UCSD-AML1 (cell line): Measurements from ENCODE around the gene HAT1.
"Not testable (repeated sequence)": the region's sequence is repeated elsewhere in the genome, so short reads cannot be mapped to it uniquely, and the experiment has no call there.

ENCODE experiments used
- DNase-seq: peaks from one replicate; lab custom pipeline; 2025; ENCODE audit not compliant: unreplicated experiment; lab: John Stamatoyannopoulos, UW

HAT1 gene, protein sequence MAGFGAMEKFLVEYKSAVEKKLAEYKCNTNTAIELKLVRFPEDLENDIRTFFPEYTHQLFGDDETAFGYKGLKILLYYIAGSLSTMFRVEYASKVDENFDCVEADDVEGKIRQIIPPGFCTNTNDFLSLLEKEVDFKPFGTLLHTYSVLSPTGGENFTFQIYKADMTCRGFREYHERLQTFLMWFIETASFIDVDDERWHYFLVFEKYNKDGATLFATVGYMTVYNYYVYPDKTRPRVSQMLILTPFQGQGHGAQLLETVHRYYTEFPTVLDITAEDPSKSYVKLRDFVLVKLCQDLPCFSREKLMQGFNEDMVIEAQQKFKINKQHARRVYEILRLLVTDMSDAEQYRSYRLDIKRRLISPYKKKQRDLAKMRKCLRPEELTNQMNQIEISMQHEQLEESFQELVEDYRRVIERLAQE

DNA sequence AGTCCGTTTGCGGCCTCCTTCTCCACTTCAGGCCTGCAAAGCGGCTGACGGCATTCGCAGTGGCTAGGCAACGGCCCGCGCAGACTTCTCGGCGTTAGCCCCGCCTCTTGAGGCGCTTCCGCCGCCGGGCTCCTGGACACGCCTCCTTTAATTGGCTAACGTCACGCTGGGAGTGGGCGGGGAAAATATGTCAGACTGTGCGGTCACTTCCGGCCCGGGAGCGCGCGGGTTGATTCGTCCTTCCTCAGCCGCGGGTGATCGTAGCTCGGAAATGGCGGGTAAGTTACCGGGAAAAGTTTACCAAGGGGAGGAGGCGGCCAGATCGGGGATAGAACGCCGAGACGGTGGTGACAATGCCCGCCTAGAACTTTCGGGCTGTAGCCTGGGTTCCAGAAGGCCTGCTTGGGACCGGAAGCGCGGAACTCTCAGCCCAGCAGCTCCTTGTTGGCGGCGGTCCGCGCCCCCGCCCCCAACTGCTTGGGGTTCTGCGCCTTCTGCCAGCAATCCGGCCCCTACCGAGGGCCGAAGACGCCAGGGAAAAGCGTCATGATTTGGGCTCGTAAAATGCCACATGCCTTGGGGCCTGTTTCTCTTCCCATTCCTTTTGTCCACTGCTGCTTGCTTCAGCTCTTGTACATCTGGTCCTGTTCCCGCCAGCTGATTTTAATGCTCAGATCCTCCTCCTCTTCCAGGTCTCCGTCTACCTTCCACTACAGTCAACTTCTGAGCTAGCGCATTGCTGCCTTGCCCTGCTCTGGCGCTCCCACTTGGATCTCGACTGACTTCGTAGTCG, at the start of gene HAT1:
HAT1 (plus strand) TSS at position 232 of the 793 bp plus-strand sequence; CDS start at position 272, 40 bp downstream.
- peak; percentile 98 for DNase-seq

DNA sequence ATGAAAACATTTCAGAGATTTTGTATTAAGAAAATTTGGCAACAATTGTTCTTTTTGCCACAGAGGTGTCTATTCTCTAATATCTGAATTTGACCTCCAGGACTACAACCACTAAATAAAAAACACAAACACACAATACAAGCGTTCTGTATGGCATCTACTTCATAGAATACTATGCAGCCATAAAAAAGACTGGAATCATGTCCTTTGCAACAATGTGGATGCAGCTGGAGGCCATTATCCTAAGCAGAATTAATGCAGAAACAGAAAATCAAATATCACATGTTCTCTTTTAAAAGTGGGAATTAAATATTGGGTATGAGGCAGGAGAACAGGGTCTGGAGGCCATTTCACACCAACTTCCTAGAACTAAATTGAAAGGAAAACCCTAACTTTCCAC, 47.7 kb upstream of the HAT1 start:
- DNase-seq = no peak

DNA sequence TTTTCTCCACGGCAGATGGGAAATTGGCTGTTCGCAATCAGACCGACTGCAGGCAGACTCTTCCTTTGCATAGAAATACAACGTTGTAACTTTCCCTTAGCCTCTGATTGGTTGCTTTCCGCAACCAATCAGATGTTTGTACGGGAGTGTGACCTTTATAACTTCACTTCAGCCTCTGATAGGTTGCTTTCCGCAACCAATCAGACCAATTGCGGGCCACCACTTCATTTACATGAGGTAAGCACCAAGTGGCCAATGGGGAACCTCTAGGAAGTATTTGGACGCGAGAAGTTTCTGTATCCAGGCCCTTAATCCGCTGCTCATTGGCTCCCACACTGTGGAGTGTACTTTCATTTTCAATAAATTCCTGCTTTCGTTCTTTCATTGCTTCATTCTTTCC, 47.3 kb upstream of the HAT1 start:
- no peak for DNase-seq

DNA sequence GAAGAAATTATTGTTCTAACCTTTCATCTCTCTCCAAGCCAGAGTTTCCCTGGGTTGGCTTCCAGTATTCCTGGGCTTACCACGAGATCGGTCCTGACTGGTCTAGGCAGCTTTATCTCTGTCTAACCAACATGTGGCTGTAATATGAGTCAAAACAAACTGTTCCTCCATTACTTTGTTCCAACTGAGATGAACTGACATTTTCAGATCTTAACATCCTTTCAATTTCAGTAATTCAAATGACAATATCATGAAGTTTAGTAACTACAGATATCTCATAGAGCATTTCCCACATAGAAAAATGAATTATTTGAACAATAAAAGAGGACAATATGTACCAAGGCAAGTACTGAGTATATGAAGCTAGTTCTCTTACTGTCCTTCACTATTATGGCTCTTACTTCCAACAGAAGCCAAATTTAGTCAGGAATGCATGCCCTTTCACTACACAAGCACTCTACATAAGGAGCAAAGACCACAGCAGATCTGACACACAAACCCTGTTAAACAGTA, 43.7 kb upstream of the HAT1 start:
- peak; percentile 9 for DNase-seq

GRCh38 chr2:171879865-171880264, 42.4 kb upstream of the HAT1 start:
- no peak for DNase-seq

GRCh38 chr2:171880774-171881173, 41.5 kb upstream of the HAT1 start:
- DNase-seq = no peak

DNA sequence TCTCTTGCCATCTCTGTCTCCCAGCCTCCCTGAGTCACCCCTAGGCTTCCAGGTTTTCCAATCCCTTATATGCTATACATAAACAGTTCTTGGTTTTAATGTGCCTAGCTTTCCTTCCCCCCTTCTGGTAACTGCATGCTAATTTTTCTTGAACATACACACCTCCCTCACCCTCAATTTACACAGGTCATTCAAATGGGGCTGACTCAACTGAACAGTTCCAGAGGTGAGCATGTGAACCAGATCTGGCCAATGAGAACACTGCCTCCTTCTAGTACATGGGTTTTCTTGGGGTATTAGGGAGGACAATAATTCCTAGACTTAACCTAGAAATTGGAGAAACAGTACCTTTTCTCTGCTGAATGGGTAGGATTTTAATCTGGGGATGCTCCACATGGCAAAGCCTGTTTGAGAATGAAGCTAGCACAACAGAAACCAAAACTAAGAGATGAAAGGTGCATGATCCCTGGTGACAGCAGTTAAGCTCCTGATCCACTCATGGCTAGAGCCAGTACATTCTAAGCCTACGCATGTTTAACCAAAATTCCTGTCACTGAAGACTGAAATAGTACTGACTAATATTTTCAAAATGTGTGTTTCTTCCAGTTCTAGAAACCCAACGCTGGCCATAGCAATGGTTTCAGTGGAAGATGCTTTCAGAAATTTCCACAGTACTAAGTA, 40.0 kb upstream of the HAT1 start:
- no peak for DNase-seq

GRCh38 chr2:171883275-171883893, 38.9 kb upstream of the HAT1 start:
- DNase-seq = no peak

GRCh38 chr2:171889333-171889732, 32.9 kb upstream of the HAT1 start:
- DNase-seq = no peak

GRCh38 chr2:171889808-171890207, 32.5 kb upstream of the HAT1 start:
- no peak for DNase-seq

DNA sequence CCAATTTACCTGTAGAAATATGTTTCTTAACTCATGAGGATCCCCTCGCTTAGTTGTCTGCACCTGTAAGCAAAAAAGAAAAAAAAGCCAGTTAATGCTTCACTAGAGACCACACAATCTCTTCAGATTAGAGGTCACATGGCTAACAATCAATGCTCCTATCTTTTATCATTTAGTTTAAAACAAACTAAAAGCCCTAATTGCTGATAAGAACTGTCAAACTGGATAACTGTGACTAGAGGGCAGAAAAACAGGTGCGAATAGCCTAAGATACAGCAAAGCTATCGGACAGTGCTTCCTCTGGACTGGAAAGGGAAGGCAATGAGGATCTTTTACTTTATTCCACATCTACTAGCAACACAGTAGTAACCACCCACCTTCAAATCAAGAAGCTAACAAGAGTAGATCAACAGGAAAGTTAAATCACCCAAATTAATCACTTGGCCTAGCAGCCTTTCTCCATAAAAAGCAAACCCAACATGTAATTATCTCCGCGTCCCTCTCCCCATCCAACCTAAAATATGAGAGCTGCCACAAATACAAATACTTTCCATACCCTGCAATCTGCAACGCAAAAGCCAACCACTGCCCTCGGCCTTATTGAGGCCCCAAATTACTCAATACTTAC, 29.0 kb upstream of the HAT1 start:
- DNase-seq = no peak

DNA sequence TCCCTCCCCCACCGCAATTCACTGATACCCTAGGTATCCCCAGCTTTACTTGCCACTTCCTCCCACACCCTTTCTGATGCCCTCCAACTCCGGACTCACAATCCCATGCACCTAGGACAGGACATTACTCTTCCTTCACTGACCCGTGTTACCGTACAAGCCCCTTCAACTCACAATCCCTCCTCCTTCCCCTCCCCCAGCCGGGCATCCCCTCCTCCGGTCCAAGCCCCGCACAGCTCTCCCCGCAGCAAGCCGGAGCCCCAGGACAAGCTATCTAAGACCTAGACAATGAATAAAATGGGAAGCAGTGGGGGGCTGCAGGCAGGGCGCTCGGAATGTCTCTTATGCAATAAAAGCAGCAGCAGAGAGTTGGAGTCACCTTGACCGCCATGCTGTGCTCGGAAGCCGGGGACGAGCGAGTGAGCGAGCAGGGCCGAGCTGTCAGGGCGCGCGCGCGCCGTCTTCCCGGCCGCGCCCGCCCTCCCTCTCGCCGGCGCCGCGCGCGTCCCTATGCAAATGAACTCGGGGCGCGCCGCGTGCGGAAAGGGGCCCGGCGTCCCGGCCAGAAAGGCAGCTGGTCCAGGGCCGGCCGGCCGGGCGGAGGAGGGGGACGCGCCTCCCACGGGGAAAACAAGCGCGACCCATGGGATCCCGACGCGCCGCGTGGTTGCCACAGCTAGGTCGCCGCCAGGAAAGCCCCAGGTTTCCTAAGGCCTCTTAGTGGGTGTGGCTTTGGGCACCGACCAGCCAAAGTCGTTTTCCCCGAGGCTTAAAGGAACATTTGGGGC, 28.2 kb upstream of the HAT1 start, which contains the start of gene SLC25A12:
SLC25A12 (minus strand) TSS at position 421 of the 788 bp plus-strand sequence; CDS start at position 391, 30 bp downstream.
- peak; percentile 88 for DNase-seq

GRCh38 chr2:171894612-171894947, 27.7 kb upstream of the HAT1 start:
- DNase-seq = no peak

DNA sequence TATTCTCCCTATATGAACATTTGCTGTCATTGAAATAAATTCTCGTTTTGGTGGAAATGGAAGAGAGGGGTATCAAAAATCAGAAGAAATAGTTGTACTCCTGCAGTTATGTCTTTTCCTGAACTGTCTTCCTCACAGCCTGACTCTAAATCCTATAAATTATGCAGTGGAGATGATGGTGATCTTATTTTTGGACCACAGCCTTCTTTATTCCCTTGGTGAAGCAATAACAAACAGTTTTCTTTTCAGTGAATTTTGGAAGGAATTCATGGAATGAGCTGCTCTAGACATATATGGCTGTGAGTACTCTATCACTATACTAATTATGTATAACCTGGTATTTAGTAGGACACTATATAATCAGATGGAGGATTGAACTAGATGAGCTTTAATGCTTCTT, 26.5 kb upstream of the HAT1 start:
- no peak for DNase-seq

DNA sequence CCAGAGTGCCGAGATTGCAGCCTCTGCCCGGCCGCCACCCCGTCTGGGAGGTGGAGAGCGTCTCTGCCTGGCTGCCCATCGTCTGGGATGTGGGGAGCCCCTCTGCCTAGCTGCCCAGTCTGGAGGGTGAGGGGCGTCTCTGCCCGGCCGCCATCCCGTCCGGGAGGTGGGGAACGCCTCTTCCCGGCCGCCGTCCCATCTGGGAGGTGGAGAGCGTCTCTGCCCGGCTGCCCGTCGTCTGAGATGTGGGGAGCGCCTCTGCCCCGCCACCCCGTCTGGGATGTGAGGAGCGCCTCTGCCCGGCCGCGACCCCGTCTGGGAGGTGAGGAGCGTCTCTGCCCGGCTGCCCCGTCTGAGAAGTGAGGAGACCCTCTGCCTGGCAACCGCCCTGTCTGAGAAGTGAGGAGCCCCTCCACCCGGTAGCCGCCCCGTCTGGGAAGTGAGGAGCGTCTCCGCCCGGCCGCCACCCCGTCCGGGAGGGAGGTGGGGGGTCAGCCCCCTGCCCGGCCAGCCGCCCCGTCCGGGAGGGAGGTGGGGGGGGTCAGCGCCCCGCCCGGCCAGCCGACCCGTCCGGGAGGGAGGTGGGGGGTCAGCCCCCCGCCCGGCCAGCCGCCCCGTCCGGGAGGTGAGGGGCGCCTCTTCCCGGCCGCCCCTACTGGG, 22.5 kb upstream of the HAT1 start:
- not testable (repeated sequence) for DNase-seq

DNA sequence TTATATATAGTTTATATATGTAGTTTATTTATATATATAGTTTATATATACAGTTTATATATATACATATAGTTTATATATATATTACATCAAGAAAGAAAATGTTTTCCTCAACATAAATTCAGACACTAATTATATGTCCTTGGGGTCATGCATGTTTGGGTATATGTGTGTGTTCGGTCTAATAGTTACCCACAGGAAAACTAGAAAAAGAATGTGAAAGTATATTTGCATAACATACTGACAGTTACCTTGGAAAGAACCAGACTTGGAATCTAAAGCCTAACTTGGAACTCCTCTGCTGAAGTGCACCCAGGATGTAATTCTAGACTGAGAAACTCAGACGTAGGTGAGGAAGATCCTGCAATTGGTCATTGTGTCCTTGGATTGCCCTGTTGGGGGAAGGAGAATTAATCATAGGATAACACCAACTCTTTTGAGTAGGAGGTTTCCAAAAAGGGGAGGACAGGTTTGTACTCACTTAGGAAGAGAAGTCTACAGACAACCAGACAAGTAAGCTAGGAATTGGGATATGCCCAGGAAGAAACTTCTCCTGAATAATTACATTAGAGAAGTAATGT, 19.3 kb upstream of the HAT1 start:
- DNase-seq = no peak

DNA sequence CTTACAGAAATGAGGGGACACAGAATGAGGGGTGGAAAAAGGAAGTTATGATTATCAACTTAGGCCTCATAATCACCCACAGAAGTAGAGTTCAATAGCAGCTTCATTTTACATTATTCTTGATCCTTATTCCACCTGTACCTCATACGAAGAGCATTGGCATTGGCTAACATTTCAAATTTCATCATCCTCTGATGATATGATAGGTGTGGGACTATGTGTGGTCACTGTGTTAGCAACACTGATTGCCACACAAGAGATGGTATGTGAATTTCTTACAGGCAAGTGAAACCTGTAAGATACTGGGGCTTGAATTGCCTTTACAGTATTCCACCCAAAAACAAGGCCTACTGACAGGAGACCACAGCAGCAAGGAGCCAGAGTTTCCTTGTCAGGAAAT, 14.0 kb upstream of the HAT1 start:
- no peak for DNase-seq

- no peak for DNase-seq
Observed at GRCh38 chr2:171909266-171909665, 13.0 kb upstream of the HAT1 start.

DNA sequence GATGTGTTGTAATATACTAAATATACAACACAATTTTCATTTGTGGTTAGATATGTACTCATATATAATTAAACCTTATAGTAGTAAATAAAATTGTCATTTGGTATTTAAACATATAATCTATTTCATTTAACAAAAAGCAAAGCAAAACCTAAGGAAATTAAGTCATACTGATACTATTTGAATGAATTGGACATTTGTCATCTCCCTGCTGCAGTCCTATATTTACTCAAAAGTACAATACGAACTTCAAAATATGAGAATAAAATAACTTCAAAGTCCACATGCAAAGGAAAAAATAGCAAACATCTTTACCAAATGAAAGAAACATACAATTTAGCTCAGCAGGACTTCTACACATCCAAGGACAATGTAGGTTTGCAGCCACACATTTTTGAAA, 11.8 kb upstream of the HAT1 start:
- no peak for DNase-seq
